NB4 (cell line): ENCODE results near the gene UCK2.

Experiments used
- POLR2A ChIP-seq: IDR thresholded peaks from 2 replicates; pipeline ENCODE4 v1.6.1; 2011; ENCODE audit warnings: mild to moderate bottlenecking; ENCODE audit not compliant: insufficient read length; ENCODE audit errors: extremely low read depth
- TF ChIP-seq, protein P1 (sequence below): IDR thresholded peaks from one replicate; pipeline ENCODE4 v1.5.1; 2012; ENCODE audit warnings: low read depth, low read length
- TF ChIP-seq, protein P2 (sequence below): IDR thresholded peaks from 2 replicates; pipeline ENCODE4 v1.6.1; 2011; ENCODE audit warnings: low read depth, low read length

DNA sequence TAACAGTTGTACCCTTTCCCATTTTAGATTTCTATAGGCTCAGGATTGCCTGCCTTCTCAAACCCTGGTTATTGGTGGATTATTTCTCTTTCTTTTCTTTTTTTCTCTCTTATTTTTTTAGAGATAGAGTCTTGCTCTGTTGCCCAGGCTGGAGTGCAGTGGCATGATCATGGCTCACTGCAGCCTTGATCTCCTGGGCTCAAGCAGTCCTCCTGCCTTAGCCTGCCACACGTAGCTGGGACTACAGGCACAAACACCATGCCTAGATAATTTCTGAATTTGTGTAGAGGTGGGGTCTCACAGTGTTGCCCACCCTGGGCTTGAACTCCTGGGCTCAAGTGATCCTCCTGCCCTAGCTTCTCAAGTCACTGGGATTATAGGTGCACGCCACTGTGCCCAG, 58.8 kb downstream of the UCK2 start:
- TF ChIP-seq POLR2A: no peak
- TF ChIP-seq, protein P1, sequence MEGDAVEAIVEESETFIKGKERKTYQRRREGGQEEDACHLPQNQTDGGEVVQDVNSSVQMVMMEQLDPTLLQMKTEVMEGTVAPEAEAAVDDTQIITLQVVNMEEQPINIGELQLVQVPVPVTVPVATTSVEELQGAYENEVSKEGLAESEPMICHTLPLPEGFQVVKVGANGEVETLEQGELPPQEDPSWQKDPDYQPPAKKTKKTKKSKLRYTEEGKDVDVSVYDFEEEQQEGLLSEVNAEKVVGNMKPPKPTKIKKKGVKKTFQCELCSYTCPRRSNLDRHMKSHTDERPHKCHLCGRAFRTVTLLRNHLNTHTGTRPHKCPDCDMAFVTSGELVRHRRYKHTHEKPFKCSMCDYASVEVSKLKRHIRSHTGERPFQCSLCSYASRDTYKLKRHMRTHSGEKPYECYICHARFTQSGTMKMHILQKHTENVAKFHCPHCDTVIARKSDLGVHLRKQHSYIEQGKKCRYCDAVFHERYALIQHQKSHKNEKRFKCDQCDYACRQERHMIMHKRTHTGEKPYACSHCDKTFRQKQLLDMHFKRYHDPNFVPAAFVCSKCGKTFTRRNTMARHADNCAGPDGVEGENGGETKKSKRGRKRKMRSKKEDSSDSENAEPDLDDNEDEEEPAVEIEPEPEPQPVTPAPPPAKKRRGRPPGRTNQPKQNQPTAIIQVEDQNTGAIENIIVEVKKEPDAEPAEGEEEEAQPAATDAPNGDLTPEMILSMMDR: no peak
- TF ChIP-seq, protein P2, sequence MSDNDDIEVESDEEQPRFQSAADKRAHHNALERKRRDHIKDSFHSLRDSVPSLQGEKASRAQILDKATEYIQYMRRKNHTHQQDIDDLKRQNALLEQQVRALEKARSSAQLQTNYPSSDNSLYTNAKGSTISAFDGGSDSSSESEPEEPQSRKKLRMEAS: no peak
